HepG2 (cell line): ENCODE measurements around the gene LRP5. TPM values are rescaled to one million over a fixed set of nuclear protein-coding genes. Genes with fewer than 3 reads are reported as not detected.

Source experiments
- ASH2L ChIP-seq: fragments of 300-600, 200-600 bp; sonication (generic); IDR thresholded peaks from 2 replicates; pipeline ENCODE4 v1.7.0; 2017; ENCODE audit warnings: low read depth, mild to moderate bottlenecking, moderate library complexity, mixed read lengths, low read length; ENCODE audit not compliant: insufficient read length
- EP300 ChIP-seq, 3 experiments: sonication (generic) in 1 of 3; formaldehyde crosslinking in 1 of 3; IDR thresholded peaks; 2 replicates each; pipeline versions ENCODE4 v1.5.1 to v1.6.1; 2011 to 2020; ENCODE audit warnings: low read depth in 2 of 3, low read length in 2 of 3, borderline replicate concordance in 1 of 3, improper control_type of control experiment in 1 of 3, mild to moderate bottlenecking in 1 of 3, missing genetic modification reagents in 1 of 3, moderate library complexity in 1 of 3
- GFI1 ChIP-seq: sonication (generic); formaldehyde crosslinking; IDR thresholded peaks from 2 replicates; pipeline ENCODE4 v1.5.0; 2020; ENCODE audit warnings: missing genetic modification reagents, mild to moderate bottlenecking, borderline replicate concordance
- HNF4G ChIP-seq, 2 experiments: sonication (generic) in 1 of 2; formaldehyde crosslinking in 1 of 2; IDR thresholded peaks; 2 replicates each; pipeline versions ENCODE4 v1.4.0 to v1.6.1; 2011 to 2020; ENCODE audit warnings: borderline replicate concordance in 2 of 2, low read depth in 2 of 2, mild to moderate bottlenecking in 2 of 2, low read length in 1 of 2, missing genetic modification reagents in 1 of 2, moderate library complexity in 1 of 2
- KLF11 ChIP-seq: IDR thresholded peaks from 2 replicates; pipeline ENCODE4 v1.6.1; 2016; ENCODE audit warnings: missing compliant biosample characterization
- MZF1 ChIP-seq: sonication (generic); formaldehyde crosslinking; IDR thresholded peaks from 2 replicates; pipeline ENCODE4 v1.8.1; 2023; ENCODE audit warnings: mild to moderate bottlenecking, missing genetic modification reagents, borderline replicate concordance
- NFRKB ChIP-seq: fragments of 450-650 bp; IDR thresholded peaks from 2 replicates; pipeline ENCODE4 v1.6.1; 2017
- NR2F6 ChIP-seq, 2 experiments: IDR thresholded peaks; 2 replicates each; pipeline ENCODE4 v1.6.1; 2016; ENCODE audit warnings: antibody characterized with exemption in 1 of 2, mild to moderate bottlenecking in 1 of 2
- PAF1 ChIP-seq: IDR thresholded peaks from 2 replicates; pipeline ENCODE4 v1.6.1; 2016; ENCODE audit warnings: missing genetic modification reagents, missing compliant biosample characterization
- SETDB1 ChIP-seq: sonication (generic); formaldehyde crosslinking; IDR thresholded peaks from 2 replicates; pipeline ENCODE4 v1.5.1; 2020; ENCODE audit warnings: missing genetic modification reagents, mild to moderate bottlenecking, borderline replicate concordance
- SOX6 ChIP-seq, 2 experiments: fragments of 450-650 bp in 1 of 2; sonication (generic) in 1 of 2; formaldehyde crosslinking in 1 of 2; IDR thresholded peaks; 2 replicates each; pipeline versions ENCODE4 v1.4.0 to v1.6.1; 2017 to 2020; ENCODE audit warnings: antibody characterized with exemption in 1 of 2, mild to moderate bottlenecking in 1 of 2, missing genetic modification reagents in 1 of 2
- ZBTB20 ChIP-seq: sonication (generic); formaldehyde crosslinking; IDR thresholded peaks from 2 replicates; pipeline ENCODE4 v1.8.1; 2023; ENCODE audit warnings: missing genetic modification reagents, low read depth, mild to moderate bottlenecking, borderline replicate concordance
- ZKSCAN1 ChIP-seq: fragments of 150-350 bp; IDR thresholded peaks from 2 replicates; pipeline ENCODE4 v1.6.1; 2014; ENCODE audit warnings: low read length
- ZNF253 ChIP-seq: sonication (generic); formaldehyde crosslinking; IDR thresholded peaks from 2 replicates; pipeline ENCODE4 v1.8.0; 2022; ENCODE audit warnings: mild to moderate bottlenecking, missing genetic modification reagents, borderline replicate concordance
- ZNF256 ChIP-seq: sonication (generic); formaldehyde crosslinking; conservative IDR thresholded peaks from 2 replicates; pipeline ENCODE4 v1.4.0; 2020; ENCODE audit warnings: missing genetic modification reagents
- ZNF354B ChIP-seq: sonication (generic); formaldehyde crosslinking; IDR thresholded peaks from 2 replicates; pipeline ENCODE4 v1.8.0; 2022; ENCODE audit warnings: mild to moderate bottlenecking, missing genetic modification reagents
- ZNF460 ChIP-seq: sonication (generic); formaldehyde crosslinking; IDR thresholded peaks from 2 replicates; pipeline ENCODE4 v1.5.1; 2020; ENCODE audit warnings: missing genetic modification reagents, mild to moderate bottlenecking, borderline replicate concordance
- ZNF660 ChIP-seq: sonication (generic); formaldehyde crosslinking; IDR thresholded peaks from 2 replicates; pipeline ENCODE4 v1.5.1; 2020; ENCODE audit warnings: mild to moderate bottlenecking, low read depth, missing genetic modification reagents, borderline replicate concordance
- ZSCAN31 ChIP-seq: sonication (generic); formaldehyde crosslinking; IDR thresholded peaks from 2 replicates; pipeline ENCODE4 v1.5.0; 2020; ENCODE audit warnings: low read depth, mild to moderate bottlenecking, missing genetic modification reagents
- polyA plus RNA-seq, 8 experiments: library from polyadenylated mRNA; depleted of rRNA in 3 of 8; stranded (reverse) in 7 of 8; unstranded in 1 of 8; fragments of >200 nt; fragmentation: Illumina TruSeq in 4 of 8; extraction: Trizol in 4 of 8; gene quantifications; 2 replicates each; pipeline versions ENCODE4 v1.2.1 to v1.2.3, GENCODE V29; 2011 to 2016; ENCODE audit warnings: low read depth in 4 of 8, missing spikeins in 1 of 8, mixed read lengths in 1 of 8; ENCODE audit not compliant: insufficient read depth in 1 of 8
- total RNA-seq, 5 experiments: library from RNA; depleted of rRNA; stranded (reverse); fragments of >200 nt; fragmentation: Illumina TruSeq; extraction: Trizol; gene quantifications; 2 replicates each; pipeline ENCODE4 v1.2.3, GENCODE V29; 2016; ENCODE audit warnings: low read depth in 1 of 5
- TF ChIP-seq, protein P1 (sequence below): IDR thresholded peaks from 2 replicates; pipeline ENCODE4 v1.6.1; 2018; ENCODE audit warnings: missing genetic modification reagents
- TF ChIP-seq, protein P2 (sequence below): sonication (generic); formaldehyde crosslinking; IDR thresholded peaks from 2 replicates; pipeline ENCODE4 v1.5.1; 2020; ENCODE audit warnings: mild to moderate bottlenecking, missing genetic modification reagents, borderline replicate concordance

LRP5 gene
- total and polyA plus RNA-seq, 2 of the 13 experiments (the other 11 are each of a cell fraction or from before 2014, with no cell fraction given), result 40.4 to 64.0 TPM

DNA sequence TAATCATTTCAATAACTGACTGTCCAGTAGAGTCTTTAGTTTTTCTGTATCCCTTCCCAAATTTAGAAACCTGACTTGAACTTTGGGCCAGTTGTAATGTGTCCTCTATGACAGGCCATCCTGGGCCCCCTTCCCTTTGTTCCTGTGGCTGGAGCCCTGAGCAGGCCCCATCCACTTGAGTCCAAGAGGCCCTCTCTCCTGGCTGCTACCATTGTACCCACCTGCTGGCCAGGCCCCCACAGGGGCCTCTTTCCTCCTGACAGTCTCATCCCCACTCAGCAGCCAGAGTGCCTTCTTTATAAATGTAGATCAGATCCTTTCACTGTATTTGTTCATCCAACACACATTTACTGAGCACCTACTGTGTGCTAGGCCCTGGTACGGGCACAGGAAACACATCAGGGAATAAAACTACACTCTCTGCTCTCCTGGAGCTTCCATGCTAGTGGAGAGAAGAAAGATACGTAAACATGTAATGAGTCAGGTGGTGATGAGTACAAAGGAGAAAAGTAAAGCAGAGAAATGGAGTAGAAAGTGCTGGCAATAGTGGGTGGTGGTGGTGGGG is 2.7 kb upstream of the LRP5 start (continued):
- TF ChIP-seq ASH2L (peak; percentile 86), GFI1 (no peak), NFRKB (no peak), ZSCAN31 (CRISPR knock-in tag) (no peak), ZNF256 (no peak), SETDB1 (CRISPR knock-in tag) (no peak), ZNF460 (CRISPR knock-in tag) (no peak), ZNF354B (CRISPR knock-in tag) (no peak), NR2F6 (IDR thresholded peaks at IDR 0.05) (peak; percentile 39), NR2F6 (CRISPR knock-in tag; IDR thresholded peaks at IDR 0.05) (no peak), ZBTB20 (CRISPR knock-in tag) (no peak), ZNF660 (CRISPR knock-in tag) (no peak), SOX6 (IDR thresholded peaks at IDR 0.05) (no peak), SOX6 (CRISPR knock-in tag; IDR thresholded peaks at IDR 0.05) (peak; percentile 89), KLF11 (CRISPR knock-in tag) (0 out of 2 replicates have a peak, but pooled peaks have one; percentile 24), EP300 (IDR thresholded peaks at IDR 0.05; ENCODE audit: low read depth in 2 of 2, low read length in 2 of 2) (peak in 1 of 2 experiments; percentile 48; a peak in 1 of 4 replicates), EP300 (CRISPR knock-in tag; IDR thresholded peaks at IDR 0.05; ENCODE audit: borderline replicate concordance) (peak; percentile 25; the same call in 1 of the 2 replicates), MZF1 (CRISPR knock-in tag) (no peak), HNF4G (IDR thresholded peaks at IDR 0.05; ENCODE audit: borderline replicate concordance, low read depth, low read length) (peak; percentile 51; the same call in 1 of the 2 replicates), HNF4G (CRISPR knock-in tag; IDR thresholded peaks at IDR 0.05; ENCODE audit: borderline replicate concordance, low read depth) (no peak), ZNF253 (no peak), ZKSCAN1 (peak; percentile 95), PAF1 (CRISPR knock-in tag) (no peak)
- TF ChIP-seq, protein P1, sequence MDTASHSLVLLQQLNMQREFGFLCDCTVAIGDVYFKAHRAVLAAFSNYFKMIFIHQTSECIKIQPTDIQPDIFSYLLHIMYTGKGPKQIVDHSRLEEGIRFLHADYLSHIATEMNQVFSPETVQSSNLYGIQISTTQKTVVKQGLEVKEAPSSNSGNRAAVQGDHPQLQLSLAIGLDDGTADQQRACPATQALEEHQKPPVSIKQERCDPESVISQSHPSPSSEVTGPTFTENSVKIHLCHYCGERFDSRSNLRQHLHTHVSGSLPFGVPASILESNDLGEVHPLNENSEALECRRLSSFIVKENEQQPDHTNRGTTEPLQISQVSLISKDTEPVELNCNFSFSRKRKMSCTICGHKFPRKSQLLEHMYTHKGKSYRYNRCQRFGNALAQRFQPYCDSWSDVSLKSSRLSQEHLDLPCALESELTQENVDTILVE (CRISPR knock-in tag), result 0 out of 2 replicates have a peak, but pooled peaks have one; percentile 23
- TF ChIP-seq, protein P2, sequence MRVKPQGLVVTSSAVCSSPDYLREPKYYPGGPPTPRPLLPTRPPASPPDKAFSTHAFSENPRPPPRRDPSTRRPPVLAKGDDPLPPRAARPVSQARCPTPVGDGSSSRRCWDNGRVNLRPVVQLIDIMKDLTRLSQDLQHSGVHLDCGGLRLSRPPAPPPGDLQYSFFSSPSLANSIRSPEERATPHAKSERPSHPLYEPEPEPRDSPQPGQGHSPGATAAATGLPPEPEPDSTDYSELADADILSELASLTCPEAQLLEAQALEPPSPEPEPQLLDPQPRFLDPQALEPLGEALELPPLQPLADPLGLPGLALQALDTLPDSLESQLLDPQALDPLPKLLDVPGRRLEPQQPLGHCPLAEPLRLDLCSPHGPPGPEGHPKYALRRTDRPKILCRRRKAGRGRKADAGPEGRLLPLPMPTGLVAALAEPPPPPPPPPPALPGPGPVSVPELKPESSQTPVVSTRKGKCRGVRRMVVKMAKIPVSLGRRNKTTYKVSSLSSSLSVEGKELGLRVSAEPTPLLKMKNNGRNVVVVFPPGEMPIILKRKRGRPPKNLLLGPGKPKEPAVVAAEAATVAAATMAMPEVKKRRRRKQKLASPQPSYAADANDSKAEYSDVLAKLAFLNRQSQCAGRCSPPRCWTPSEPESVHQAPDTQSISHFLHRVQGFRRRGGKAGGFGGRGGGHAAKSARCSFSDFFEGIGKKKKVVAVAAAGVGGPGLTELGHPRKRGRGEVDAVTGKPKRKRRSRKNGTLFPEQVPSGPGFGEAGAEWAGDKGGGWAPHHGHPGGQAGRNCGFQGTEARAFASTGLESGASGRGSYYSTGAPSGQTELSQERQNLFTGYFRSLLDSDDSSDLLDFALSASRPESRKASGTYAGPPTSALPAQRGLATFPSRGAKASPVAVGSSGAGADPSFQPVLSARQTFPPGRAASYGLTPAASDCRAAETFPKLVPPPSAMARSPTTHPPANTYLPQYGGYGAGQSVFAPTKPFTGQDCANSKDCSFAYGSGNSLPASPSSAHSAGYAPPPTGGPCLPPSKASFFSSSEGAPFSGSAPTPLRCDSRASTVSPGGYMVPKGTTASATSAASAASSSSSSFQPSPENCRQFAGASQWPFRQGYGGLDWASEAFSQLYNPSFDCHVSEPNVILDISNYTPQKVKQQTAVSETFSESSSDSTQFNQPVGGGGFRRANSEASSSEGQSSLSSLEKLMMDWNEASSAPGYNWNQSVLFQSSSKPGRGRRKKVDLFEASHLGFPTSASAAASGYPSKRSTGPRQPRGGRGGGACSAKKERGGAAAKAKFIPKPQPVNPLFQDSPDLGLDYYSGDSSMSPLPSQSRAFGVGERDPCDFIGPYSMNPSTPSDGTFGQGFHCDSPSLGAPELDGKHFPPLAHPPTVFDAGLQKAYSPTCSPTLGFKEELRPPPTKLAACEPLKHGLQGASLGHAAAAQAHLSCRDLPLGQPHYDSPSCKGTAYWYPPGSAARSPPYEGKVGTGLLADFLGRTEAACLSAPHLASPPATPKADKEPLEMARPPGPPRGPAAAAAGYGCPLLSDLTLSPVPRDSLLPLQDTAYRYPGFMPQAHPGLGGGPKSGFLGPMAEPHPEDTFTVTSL (CRISPR knock-in tag), result peak; percentile 41; the same call in 1 of the 2 replicates
